ENCODE data around the gene SERPINC1.
A peak's percentile ranks its signal among the peaks of the same experiment; 100 is the strongest.
"Not testable (repeated sequence)": the region's sequence is repeated elsewhere in the genome, so short reads cannot be mapped to it uniquely, and the experiment has no call there.

SERPINC1 gene

DNA sequence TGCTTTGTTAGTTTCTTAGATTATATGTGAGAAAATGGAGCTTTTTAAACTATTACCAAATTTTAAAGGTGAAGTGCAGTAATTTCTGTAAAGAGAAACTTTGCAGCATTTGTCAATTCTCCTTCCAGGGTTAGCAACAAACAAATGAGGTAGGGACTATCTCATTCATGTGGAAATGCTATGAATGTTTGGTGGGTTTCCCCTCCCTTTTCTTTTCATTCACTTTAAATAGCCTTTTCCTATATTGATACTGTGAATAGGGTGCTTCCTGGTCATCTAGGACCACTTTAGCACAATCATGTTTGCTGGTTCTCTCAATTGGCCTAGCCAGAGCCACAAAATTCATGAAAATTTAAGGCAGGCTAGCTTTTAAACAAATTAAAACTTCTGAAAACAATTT, 28.4 kb downstream of the SERPINC1 start:
- DNase-seq = no peak

DNA sequence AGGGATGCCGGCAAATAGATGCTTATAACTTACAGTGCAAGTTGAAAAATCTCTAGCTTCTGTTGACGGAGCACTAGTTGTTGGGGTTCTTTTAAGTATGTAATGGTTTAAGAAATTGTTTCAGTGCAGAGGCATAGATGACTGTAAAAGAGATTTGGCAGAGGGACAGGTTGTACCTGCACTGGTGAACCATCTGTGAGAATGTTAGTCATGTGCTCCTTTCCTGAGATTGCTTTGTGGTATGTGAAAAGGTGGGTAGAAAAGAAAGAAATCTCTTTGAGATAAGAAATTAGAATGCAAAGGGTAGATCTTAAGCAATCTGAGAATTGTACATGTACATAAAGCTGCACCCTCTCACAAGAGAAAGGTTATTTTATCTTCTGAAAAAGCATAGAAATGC, 29.5 kb downstream of the SERPINC1 start:
- DNase-seq = no peak

DNA sequence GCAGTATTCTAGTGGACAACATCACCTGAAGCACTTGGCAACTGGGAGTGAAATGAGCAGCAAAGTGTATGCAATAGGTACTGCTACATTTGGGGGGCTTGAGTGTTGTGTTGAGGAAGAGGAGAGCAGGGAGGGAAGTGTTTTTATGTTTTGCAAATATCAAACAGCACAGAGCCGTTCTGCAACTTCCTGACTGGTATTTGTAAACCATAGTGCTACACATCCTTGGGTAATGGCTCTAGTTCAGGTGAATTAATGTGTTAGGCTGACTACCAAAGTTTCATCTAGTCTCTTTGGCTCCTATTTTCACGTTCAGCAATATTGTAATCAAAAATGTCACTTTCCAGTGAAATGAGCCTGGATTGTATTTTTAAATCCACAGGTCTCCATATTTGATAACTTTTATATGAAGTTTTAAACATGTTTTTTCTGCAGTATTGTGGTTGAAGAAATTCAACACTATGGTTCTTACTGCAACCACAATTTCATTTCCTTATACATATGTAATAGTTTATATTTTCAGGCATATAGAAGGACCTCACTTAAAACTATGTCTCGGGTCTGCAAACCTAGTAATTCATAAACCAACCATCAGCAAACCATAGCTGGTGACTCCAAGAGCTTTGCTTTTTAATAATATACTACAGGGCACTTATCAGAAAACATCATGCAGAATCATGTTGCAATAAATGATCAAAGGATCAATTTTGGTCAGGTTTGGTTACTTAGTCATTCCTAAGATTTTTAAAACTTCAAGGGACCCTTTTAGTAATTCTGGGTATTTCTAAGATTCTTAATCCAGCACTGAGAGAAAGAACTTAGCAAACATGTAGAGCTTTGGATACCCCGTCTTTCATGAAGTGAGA, 30.1 kb downstream of the SERPINC1 start:
- DNase-seq = no peak

DNA sequence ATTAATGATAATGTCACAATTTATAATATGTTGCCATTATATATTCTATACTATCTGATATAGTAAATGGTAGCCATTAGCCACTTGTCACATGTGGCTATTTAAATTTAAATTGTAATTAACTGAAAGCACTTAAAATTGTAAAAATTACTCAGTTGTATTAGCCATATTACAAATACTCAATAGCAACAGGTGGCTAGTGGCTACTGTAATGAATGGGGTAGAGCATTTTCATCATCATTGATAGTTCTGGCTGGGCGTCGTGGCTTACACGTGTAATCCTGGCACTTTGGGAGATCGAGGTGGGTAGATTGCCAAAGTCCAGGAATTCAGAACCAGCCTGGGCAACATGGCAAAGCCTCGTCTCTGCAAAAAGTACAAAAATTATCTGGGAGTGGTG, 32.4 kb downstream of the SERPINC1 start:
- no peak for DNase-seq

DNA sequence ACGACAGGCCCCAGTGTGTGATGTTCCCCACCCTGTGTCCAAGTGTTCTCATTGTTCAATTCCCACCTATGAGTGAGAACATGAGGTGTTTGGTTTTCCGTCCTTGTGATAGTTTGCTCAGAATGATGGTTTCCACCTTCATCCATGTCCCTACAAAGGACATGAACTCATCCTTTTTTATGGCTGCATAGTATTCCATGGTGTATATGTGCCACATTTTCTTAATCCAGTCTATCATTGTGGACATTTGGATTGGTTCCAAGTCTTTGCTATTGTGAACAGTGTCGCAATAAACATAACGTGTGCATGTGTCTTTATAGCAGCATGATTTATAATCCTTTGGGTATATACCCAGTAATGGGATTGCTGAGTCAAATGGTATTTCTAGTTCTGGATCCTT, 36.0 kb downstream of the SERPINC1 start:
- DNase-seq = not testable (repeated sequence)

DNA sequence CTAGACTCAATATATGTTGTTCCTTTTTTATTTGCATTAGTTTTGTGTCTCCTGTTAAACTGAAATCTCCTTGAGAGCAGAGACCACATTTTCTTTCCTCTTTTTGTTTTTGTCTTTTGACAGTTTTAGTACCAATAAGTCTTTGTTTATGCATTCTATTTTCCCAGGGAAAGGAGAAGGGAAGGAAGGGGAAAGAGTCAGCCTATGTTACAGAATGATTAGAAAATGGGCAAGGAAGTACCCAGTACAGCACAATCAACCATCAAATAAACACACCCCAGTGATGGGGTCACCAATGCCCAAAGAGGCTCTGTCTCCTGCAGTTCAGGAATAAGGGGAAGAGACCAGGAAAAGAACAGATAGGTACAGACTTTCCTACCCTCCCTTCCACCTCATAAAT, 38.9 kb downstream of the SERPINC1 start:
- no peak for DNase-seq

DNA sequence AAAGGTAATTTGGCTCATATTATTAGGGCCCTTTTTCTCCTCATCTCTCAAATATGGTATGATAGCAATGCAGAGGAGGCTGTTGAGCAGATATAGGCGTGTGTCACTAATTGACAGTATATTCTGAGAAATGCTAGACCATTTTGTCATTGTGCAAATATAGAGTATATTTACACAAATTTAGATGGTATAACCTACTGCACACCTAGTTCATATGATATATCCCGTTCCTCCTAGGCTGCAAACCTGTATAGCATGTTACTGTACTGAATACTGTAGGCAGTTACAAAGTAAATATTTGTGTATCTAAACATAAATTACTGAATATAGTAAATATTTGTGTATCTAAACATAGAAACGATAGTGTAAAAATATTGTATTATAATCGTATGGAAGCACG, 40.4 kb downstream of the SERPINC1 start:
- no peak for DNase-seq

DNA sequence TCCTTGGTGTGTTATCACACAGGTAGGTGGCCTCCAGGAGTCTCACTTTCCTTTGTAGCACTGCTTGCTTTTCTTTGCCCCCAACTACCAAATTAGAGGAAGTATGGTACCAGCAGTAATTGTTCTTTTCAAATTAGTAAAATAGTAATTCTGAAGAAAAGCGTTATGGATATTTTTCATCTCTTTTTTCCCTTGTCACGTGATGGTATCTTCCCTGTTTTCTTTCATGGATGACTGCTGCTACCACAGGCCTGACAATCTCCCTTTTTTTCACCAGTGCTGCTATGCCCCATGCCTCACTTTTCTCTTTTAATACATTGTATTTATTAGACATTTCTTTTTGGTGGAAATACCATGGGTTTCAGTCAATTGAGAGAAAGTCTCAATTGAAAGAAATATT, 45.6 kb downstream of the SERPINC1 start:
- DNase-seq = no peak

DNA sequence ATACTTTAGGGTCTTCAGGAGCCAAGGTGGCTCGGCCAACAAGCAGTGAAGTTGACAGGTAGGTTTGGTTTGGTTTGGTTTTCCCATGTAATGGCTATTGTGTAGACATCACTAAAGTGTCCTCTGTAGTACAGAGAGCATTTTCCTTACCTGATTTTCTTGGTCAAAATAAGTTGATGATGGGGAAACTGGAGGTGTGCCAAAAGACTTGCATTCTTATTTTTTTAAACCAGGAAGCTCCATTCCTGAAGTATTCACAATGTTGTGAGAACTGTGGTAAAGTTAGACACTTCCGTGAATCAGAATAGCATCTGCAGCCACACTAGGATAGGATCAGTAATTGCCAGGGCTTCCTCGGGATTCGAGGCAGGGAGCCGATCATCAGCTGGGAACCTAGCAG, 46.0 kb downstream of the SERPINC1 start:
- no peak for DNase-seq

DNA sequence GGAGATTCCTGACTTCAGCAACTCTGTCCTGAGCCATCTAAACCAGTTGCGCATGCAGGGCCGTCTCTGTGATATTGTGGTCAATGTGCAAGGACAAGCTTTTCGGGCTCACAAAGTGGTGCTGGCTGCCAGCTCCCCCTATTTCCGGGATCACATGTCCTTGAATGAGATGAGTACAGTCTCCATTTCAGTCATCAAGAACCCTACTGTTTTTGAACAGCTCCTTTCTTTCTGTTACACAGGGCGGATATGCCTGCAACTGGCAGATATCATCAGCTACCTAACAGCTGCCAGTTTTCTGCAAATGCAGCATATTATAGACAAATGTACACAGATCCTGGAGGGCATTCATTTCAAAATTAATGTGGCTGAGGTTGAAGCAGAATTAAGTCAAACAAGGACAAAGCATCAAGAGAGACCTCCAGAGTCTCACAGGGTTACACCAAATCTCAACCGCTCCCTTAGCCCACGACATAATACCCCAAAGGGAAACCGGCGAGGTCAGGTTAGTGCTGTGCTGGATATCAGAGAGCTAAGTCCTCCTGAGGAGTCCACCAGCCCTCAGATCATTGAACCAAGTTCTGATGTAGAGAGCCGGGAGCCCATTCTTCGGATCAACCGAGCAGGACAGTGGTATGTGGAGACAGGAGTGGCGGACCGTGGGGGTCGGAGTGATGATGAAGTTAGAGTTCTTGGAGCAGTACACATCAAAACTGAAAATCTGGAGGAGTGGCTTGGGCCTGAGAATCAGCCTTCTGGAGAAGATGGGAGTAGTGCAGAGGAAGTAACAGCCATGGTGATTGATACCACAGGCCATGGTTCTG, 46.7 kb downstream of the SERPINC1 start:
- peak; percentile 27 for DNase-seq

DNA sequence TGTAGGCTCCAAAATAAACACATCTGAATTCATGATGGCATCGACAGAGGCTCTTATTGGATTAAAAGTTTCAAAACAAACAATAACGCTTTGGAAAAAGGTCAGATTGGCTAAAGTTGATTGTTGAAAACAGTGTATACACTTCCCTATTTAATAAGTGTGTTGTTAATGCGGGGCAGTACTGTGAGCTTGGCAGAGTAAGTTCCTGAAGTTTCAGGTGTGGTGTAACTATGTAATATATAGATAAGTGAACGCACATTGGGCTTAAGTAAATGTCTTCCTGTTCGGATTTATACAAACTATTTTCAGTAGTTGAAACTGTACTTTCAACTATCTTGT, 48.1 kb downstream of the SERPINC1 start:
- DNase-seq = peak; percentile 17

DNA sequence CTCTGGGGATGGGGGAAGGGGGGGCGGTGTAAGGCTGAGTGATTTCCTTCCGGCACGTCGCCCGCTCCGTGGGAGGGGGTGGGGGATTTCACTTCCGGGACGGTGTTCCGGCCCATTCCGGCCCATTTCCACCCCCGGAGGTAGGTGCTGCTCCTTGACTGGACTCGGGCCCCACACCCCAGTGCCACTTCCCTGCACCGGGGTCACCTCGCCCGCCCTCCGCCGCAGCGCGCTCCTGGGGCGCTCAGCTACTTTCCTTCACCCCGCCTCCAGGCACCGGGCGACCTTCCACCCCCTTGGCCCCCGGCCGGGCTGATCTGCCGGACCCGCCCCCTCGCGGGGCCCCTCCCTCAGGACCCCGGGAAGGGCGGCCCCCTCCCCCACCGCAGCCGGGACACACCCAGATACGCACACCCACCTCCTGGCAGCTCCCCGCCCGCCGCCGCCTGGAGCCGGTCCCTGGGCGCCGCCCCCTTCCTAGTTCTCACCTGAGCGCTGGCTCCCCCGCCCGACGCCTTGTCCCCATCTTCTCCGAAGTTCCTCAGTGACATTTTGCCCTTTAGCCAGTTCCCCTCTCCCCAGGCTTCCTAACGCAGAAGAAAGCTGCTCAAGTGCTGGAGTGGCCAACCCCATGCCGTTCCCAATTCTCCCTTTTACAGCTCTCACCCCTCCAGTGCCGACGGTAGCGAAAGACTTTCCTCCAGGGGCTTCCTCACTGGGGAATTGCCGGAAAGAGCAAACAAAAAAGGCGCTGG, 48.7 kb downstream of the SERPINC1 start, which contains the start of gene ZBTB37:
TSS of gene ZBTB37 (plus strand) at position 115 of the 755 bp plus-strand sequence. CDS start 1,846 bp downstream, outside the sequence.
- DNase-seq = peak; percentile 63

DNA sequence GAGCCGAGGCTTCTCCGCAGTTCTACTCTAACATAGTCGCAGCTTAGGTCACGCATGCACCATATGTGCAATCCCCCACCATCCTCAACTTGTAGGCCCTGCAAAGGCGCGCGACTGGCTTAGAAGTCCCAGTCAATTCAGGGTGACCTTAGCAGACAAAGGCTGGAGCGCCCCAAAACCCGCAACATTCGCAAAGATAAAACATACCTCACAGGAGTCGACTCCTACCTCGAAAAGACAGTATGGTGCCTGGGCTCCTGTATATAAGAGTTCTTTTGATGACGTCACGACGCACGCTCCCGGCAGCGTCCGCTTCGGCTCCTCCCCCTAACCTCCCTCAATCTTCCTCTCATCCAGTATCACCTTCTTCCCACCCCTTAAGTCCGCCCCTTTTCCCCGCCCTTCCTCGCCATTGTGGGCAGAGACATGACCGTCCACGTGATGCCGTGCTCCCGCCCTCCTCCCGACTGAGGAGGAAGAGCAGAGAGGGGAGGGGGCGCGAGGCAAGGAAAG, 49.3 kb downstream of the SERPINC1 start, which contains the start of gene GAS5:
TSS of gene GAS5 (minus strand) at position 237 of the 513 bp plus-strand sequence.
- DNase-seq = peak; percentile 99

DNA sequence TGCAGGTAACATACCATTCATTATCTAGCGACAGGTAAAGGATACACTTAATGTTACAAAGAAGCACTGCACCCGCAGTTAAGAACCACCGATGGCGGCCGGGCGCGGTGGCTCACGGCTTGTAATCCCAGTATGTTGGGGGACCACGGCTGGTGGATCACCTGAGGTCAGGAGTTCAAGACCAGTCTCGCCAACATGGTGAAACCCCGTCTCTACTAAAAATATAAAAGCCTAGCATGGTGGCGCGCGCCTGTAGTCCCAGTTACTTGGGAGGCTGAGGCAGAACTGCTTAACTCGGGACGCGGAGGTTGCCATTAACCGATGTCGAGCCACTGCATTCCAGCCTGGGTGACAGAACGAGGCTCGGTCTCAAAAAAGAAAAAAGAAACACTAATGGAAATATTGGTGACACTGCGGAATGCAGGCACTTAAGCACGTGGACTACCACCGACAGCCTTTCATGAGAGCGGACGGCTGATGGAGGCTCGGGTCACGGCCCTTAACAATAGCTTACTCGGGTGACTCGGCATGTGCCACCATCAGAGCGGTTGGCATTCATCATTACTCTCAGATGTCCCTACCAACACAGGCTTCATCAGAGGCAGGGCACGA, 49.9 kb downstream of the SERPINC1 start:
- no peak for DNase-seq

DNA sequence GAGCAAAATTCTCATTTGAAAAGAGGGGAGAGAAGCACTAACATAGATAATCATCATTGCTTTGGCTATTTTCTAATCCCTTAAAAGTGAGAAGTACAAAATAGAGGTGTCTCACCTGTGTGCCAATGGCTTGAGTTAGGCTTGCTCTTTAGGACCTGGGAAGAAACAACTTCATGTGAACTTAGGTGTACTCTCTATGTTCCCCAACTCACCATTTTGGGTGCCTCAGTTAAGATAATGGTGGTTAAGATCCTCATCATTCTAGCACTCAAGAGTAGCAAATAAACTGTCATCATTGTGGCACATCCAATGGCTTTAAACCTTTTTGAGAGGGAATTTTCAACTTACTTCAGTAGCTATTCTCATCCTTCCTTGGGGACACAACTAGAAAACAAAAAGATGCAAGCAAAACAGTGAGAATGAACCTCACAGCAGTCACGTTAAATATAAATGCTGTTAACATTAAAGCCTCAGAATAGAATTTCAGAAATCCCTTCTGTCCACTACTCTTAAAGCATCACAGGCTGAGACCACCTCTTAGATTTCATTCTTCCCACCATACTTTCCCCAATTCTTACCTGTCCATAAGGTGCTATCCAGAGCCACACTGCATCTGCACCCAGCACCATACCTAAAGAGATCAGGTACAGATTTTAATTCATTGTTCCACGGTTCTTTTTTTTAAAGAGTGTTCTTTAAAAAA, 50.6 kb downstream of the SERPINC1 start:
- no peak for DNase-seq

DNA sequence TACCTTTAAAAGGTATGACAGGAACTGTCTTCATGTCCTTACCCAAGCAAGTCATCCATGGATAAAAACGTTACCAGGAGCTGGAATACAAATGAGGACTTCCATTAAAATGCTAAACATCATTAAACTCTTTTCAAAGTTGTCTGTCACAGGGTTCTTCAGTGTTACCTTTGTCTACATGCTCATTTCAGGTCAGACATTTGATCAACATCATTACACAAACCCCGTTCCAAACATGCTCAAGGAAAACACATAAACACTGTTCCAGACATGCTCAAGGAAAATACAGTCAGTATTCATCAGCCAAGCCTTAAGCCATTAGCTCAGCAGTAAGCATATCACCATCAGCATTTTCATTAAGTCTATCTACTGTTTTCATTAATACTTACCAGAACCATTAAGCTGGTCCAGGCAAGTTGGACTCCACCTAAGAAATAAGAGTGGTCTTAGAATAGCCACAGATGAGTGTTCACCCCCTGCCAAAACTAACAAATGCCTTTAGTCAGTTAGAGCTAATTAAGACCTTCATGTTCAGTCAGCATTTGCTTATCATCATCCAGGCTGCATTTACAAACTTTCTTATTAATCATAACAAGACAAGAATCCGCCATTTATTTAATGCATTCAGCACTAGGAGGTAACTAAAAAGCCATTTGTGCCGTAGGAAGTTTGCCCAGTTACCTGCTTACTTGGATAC, 51.5 kb downstream of the SERPINC1 start:
- DNase-seq = no peak

DNA sequence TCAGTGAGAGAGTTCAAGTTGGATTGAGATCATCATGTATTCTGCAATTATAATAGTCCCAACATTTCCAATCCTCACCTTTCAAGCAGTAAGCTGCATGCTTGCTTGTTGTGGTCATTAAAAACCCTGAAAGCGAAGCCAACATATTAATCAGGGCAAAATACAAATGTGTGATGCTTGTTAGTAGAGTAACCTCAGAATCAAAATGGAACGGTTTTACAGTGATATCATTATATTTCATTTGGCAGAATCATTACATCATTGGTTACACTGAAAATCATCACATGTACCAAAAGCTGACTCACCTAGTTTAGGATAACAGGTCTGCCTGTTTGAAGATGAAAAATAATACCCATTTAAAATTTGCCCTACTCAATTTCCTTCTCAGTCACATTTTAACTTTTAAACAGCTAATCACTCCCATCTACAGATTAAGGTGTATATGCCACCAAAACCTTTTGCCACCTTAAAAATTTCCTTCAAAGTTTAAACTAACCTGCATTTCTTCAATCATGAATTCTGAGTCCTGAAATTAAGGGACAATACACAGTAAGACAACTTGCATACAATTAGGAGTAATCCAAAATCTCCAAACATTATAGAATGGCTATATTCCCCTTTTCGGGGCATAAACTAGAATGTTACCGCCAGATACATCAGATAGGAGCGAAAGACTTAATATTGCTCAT, 52.8 kb downstream of the SERPINC1 start:
- DNase-seq = no peak

DNA sequence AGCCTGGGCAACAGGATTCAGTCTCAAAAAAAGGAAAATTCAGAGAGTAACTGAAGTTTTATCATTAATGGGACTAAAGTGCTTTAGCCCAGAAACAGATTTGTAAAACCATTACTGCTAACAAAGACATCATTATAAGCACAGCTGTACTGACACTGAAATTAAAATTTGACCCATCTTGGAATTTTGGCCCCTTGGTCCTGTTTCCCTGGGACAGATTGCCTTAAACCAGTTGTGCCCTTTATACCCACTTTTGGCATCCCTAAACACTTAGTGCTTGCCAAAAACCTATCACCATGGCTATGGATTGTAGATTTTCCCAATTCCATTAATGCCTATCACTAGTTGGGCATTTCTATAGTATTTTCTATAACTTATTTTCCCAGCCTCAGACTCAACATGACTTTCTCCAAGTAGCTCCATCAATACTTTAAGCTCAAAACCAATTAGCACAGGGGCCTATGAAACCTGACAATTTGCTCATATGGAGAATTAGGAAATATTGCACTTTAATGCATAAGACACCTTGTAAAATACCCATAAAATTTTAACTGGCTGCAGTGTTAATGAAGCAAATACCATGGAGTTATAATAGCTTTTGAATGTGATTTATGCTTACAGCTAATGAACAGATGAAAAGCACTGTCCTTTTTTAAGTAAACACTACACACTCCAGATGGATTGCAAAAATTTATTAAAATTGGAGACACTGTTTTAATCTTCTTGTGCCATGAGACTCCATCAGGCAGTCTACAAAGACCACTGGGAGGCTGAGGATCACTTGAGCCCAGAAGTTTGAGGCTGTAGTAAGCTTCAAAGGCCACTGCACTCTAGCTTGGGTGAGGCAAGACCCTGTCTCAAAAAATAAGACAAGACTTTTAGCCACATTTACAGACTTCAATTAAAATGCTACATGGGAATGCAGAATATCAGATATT, 53.6 kb downstream of the SERPINC1 start:
- no peak for DNase-seq

DNA sequence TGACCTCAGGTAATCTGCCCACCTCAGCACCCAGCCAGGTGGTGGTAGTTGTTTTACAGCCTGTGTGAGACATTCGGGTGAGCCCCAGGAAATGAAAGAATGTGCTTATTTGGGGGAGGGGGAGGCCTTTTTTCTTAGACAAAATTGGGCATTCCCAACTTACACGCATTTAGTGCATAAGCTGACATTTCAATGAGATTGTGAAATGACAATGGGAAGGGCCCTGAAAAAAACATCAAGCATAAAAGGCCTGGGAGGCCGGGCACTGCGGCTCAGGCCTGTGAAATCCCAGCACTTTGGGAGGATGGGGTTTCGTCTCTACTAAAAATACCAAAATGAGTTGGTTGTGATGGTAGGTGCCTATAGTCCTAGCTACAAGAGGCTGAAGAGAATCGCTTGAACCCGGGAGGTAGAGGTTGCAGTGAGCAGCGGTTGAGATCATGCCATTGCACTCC, 54.3 kb downstream of the SERPINC1 start:
- no peak for DNase-seq
